Osteocyte (in vitro differentiated cells): ENCODE data around the gene TIMM10B. TPM values are rescaled to one million over a fixed set of nuclear protein-coding genes. Genes with fewer than 3 reads are reported as not detected.

Source experiments
- DNase-seq: peaks from one replicate; pipeline ENCODE4 v3.0.0; 2021; ENCODE audit warnings: mixed read lengths; ENCODE audit not compliant: unreplicated experiment; ENCODE audit errors: extremely low spot score
- H3K27ac Mint-ChIP-seq: one replicate; pipeline ENCODE4 v1.8.0; 2021; ENCODE audit warnings: mild to moderate bottlenecking, mixed read lengths; ENCODE audit not compliant: unreplicated experiment
- H3K27me3 Mint-ChIP-seq: one replicate; pipeline ENCODE4 v1.8.0; 2021; ENCODE audit warnings: mixed read lengths; ENCODE audit not compliant: unreplicated experiment
- H3K36me3 Mint-ChIP-seq: one replicate; pipeline ENCODE4 v1.8.0; 2021; ENCODE audit warnings: mixed read lengths; ENCODE audit not compliant: unreplicated experiment
- H3K4me1 Mint-ChIP-seq: one replicate; pipeline ENCODE4 v1.8.0; 2021; ENCODE audit warnings: mixed read lengths; ENCODE audit not compliant: unreplicated experiment
- H3K4me3 Mint-ChIP-seq: one replicate; pipeline ENCODE4 v1.8.0; 2021; ENCODE audit warnings: mild to moderate bottlenecking, moderate library complexity, mixed read lengths; ENCODE audit not compliant: unreplicated experiment
- H3K9me3 Mint-ChIP-seq: one replicate; pipeline ENCODE4 v1.8.0; 2021; ENCODE audit warnings: mixed read lengths; ENCODE audit not compliant: unreplicated experiment
- CTCF ChIP-seq: fragments of 200-600 bp; sonication (generic); IDR thresholded peaks from 2 replicates; pipeline ENCODE4 v1.5.0; 2021; ENCODE audit warnings: antibody characterized with exemption, mild to moderate bottlenecking, moderate library complexity
- total RNA-seq: library from RNA; stranded (reverse); gene quantifications from 2 replicates; pipeline ENCODE4 v1.2.1, GENCODE V29; 2021

The TIMM10B gene
- total RNA-seq, 1 donor from 2014 or later: 27.0 TPM

GRCh38 chr11:6457581-6458320 lies 23.6 kb upstream of the TIMM10B start:
- Mint-ChIP-seq H3K4me1 (no peaks in the 10 kb centered on the region), H3K27ac (no peak overlapping the region), H3K27me3 (no peaks in the 10 kb centered on the region), H3K4me3 (no peak overlapping the region), H3K36me3 (peaks cover 30% of the 10 kb centered on the region), H3K9me3 (no peaks in the 10 kb centered on the region)
- DNase-seq: no peak
- no peak for TF ChIP-seq CTCF

- no peak for TF ChIP-seq CTCF
- H3K4me1 Mint-ChIP-seq: no peaks in the 10 kb centered on the region
- no peak overlapping the region for H3K4me3 Mint-ChIP-seq
- DNase-seq: no peak
- peaks cover 28% of the 10 kb centered on the region for H3K36me3 Mint-ChIP-seq
- H3K27ac Mint-ChIP-seq: no peak overlapping the region
- no peaks in the 10 kb centered on the region for H3K27me3 Mint-ChIP-seq
- no peaks in the 10 kb centered on the region for H3K9me3 Mint-ChIP-seq
Observed at GRCh38 chr11:6458352-6459098, 22.8 kb upstream of the TIMM10B start.

- no peaks in the 10 kb centered on the region for H3K4me1 Mint-ChIP-seq
- no peaks in the 10 kb centered on the region for H3K27me3 Mint-ChIP-seq
- H3K4me3 Mint-ChIP-seq: no peak overlapping the region
- peaks cover 29% of the 10 kb centered on the region for H3K36me3 Mint-ChIP-seq
- no peak for TF ChIP-seq CTCF
- no peaks in the 10 kb centered on the region for H3K9me3 Mint-ChIP-seq
- DNase-seq: no peak
- H3K27ac Mint-ChIP-seq: no peak overlapping the region
Observed at GRCh38 chr11:6459099-6459450, 22.2 kb upstream of the TIMM10B start.

DNA sequence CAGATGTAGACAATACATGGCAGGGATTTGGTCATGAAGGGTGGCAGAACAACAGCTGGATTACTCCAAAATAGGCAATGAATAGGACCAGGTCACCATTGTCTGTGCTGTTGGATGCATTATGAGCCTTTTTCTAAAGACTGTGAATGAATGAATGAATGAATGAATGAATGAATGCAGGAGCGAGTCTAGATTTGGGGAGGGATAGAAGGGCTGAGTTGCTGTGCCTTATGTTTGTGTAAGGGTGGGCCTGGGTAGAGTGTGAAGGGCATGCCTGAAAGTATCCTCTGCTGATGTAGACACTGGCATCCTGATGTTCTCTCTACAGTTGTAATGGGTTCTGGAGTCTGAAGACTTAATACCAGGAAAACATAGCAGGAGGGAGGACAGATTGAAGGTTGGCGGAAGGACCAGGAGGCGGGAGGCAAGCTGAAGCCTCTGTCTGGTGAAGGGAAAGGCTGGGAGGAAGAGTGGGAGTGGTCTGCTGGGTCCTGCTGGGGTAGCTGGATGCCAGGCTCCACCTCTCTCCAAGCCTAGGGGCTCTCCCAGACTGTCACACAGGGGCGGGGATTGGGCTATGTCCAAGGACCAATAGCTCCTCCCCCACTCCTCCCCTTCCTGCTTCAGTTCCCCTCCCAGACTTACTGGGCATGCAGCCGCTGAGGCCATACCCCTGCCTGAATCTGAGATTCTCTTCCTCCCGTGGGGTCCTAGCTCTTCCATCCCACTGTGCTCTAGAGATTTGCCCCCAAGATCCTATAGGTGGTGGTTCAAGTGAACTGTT lies 12.4 kb upstream of the TIMM10B start:
- H3K27me3 Mint-ChIP-seq: no peaks in the 10 kb centered on the region
- peaks cover 16% of the 10 kb centered on the region for H3K4me1 Mint-ChIP-seq
- no peak overlapping the region for H3K4me3 Mint-ChIP-seq
- TF ChIP-seq CTCF: no peak
- peak; percentile 96 for DNase-seq
- H3K36me3 Mint-ChIP-seq: peaks cover 14% of the 10 kb centered on the region
- H3K9me3 Mint-ChIP-seq: no peaks in the 10 kb centered on the region
- no peak overlapping the region for H3K27ac Mint-ChIP-seq

DNA sequence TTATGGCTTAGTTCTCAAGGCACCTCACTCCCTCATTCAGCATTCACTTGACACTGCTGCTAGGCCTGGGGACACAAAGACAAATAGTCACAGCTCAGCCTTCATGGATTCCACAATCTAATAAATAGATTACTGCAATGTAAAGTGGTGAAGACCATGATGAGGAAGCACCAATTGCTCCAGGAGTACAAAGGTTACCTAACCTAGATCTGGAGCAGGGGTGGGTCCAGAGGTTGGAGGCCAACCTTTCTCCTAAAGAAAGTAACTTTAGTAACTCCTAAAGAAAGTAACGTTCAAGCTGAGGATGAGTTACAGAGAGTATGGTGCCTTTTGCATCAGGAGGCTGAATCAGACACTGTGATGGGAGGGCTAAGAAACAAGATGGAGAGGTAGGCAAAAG lies 11.7 kb upstream of the TIMM10B start:
- no peaks in the 10 kb centered on the region for H3K9me3 Mint-ChIP-seq
- H3K36me3 Mint-ChIP-seq: peaks cover 9% of the 10 kb centered on the region
- no peak for TF ChIP-seq CTCF
- DNase-seq: no peak
- H3K4me3 Mint-ChIP-seq: no peak overlapping the region
- peaks cover 21% of the 10 kb centered on the region for H3K4me1 Mint-ChIP-seq
- no peaks in the 10 kb centered on the region for H3K27me3 Mint-ChIP-seq
- no peak overlapping the region for H3K27ac Mint-ChIP-seq
